Right kidney (tissue), 1 donor: ENCODE results near the gene TEX261.

Source experiments
- DNase-seq: peaks from one replicate; pipeline ENCODE4 v3.0.0-alpha.2; 2016

Gene TEX261

DNA sequence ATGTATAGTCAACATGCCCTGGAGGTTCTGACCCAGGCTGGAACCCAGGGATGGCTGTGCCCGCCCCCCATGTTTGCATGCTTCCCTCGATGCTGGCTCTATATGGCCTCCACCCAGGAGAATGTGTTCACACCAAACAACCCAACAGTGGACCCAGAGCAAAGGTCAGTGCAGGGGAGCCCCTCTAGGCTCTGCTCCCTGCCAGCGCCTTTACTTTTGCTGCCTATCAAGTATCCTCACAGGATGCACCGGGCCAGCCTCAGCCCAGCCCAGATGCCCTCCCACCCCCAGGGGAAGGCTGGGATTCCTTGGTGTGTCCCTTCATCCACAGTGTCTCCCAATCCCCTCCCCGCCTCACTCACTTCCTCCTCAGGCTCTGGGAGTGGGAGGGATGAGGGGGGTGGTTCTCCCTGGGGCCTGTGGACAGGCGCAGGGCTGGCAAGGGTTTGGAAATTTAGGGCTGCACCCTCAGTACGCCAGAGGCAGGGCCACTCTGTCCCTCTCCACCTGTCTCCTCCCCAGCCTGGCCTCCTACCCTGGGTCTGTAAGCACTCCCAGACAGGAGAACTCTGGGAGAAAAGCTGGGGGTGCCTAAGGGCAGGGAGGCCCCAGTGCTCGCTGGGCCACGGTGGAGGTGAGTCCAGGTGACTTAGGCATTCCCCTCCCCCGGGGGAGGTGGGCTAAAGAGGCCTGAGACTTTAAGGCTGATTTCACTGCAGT is 56.6 kb downstream of the TEX261 start:
- no peak for DNase-seq

DNA sequence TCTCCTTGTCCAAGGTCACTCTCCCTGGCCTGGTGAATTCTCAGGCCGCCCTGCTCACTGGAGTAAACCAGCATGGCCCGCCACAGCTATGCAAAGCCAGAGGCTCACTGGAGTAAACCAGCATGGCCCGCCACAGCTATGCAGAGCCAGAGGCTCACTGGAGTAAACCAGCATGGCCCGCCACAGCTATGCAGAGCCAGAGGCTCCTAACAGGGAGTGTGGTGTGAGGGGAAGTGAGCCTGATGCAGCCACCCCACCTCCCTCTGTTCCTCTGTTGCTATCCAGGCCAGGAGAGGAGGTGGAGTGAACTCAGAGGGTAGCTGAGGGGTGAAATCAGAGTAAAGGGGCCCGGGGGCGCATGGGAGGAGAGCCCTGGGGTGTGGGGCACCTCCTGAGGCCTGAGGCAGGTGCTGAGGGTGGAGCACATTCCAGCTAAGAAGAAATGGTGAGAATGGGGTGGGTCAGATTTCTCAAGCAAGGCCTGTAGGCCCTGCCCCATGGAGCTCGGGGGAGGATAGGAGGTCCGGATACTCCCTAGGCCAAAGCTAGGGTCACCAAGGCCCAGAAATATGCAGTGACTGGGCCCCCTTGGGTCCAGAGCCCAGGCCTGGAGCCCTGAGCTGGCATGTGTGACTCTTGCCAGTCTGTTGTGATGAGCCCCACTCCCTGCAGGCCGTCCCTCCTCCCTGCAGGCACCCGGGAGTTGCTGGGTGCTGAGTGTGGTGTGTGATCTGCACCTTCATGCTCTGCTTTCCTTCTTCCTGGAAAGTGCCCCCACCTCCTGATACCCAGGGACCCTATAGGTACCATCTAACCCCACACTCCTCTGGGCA is 57.5 kb downstream of the TEX261 start:
- DNase-seq: no peak

DNA sequence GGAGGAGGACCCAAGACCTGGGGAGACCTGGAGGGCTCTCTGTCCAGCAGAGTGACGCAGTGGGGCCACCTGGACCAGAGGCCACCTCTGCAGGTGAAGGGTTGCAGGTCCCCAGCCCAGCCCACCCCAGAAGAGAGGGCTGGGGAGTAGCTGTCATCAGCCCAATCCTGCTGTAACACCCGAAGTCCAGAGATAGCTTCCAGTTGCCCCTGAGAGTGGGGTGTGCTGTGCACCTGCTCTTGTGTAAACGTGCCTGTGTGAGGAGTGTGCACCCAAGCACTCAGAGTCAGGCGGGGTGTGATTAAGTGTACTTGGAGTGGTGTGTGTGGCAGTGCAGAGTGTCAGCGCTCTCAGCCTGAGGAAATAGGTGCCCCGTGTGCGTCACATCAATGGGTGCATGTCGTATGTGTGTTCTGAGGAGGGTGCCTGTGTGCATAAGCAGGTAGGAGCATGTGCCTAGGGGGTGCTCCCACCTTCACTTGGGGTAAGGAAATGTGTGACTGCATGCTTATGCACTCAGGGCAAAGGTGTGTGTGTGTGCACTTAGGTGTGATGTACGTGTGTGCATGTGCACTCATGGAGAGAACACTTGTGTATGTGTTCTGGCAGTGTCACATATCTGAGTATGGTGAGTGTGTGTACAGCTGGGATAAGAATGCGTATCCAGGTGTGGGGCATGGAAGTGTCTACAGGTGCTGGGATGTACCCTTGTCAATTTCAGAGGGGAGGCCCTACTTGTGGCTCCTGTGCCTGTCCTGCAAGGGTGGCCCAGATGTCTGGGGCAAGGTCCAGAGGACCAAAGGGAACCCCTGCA is 58.3 kb downstream of the TEX261 start:
- no peak for DNase-seq
